HG02973 (cell line): ENCODE results near the gene DOK4.
"Not testable (repeated sequence)": the region's sequence is repeated elsewhere in the genome, so short reads cannot be mapped to it uniquely, and the experiment has no call there.

ENCODE experiments used
- ATAC-seq: cut with Tn5 transposase; IDR thresholded peaks from one replicate; pipeline ENCODE4 v1.9.1; 2021; ENCODE audit warnings: moderate library complexity; ENCODE audit not compliant: unreplicated experiment

DOK4 gene

DNA sequence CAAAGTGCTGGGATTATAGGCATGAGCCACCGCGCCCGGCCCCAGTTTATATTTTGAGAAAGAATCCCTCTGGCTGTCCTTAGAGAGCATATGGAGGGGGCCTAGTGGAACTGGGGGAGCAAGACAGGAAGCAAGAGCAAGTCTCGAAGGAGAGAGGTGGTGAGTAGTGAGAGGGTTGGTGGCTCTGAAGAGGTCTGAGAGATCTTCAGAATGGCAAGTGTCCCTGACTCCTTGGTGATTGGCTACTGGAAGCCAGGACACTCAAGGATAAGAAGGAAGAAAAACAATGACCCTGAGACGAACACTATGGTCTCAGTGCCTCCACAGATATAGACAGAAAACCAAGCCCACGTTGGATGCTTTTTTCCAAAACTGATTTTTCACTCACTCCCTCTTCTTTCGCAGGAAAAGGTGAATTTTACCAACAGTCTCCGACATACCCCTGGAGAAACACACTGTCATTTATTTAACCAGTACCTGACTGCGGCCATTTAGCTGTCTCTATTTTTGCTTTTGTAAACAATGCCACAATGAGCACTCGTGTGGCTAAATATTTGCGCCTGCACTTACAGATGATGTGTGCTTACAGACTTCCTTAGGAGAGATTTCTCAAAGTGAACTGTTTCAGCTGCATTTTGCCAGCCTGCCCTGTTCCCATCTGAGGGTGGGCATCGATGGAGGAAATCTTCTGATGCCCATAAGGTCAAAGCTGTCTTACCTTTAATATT is 15.9 kb upstream of the DOK4 start:
- no peak for ATAC-seq

DNA sequence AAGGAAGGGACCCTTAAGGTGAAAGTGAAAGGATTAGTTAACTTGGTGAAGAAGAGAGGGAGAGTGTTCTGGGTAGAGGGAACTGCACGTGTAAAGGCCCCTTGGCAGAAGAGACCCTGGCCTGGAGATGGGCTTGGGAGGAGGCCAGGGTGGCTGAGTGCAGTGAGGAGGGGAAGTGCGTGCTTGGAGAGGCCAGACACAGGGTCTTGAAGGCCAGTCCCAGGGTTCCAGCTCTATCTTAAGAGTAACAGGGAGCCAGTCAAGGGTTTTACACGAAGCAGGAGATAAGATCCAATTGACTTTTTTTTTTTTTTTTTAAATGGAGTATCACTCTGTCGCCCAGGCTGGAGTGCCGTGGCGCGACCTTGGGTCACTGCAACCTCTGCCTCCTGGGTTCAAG is 15.2 kb upstream of the DOK4 start:
- no peak for ATAC-seq

DNA sequence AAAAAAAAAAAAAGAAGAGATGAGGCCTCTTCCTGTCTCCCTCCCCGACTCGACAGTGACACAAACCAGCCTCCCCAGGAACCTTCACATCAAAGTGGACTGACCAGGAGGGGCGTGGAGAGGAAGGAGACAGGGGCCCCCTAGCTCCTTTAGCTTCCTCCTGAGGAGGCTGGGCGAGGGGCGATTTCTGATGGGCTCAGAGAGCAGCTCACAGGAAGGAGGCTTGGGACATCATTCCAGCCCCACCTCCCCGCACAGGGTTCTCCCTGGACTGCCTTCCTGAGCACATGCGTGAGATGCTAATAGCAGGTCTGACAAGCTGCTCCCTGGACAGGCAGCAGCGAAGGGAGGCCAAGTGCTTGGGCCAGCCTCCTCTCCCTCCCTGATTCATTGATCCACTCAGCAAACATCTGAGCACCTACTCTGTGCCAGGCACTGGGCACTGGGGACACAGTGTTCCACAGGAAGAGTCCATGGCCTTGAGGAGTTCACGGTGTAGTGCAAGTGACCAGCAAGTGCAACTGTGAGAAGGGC is 14.4 kb upstream of the DOK4 start:
- no peak for ATAC-seq

DNA sequence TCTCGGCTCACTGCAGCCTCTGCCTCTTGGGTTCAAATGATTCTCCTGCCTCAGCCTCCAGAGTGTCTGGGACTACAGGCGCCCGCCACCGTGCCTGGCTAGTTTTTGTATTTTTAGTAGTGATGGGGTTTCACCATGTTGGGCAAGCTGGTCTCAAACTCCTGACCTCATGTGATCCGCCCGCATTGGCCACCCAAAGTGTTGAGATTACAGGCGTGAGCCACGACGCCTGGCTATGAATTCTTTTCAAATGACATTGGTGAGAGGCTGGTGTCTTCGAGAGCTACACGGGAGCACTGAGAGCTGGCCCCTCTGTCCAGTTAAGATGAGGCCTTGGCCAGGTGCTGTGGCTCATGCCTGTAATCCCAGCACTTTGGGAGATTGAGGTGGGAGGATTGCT is 13.6 kb upstream of the DOK4 start:
- ATAC-seq, result not testable (repeated sequence)

DNA sequence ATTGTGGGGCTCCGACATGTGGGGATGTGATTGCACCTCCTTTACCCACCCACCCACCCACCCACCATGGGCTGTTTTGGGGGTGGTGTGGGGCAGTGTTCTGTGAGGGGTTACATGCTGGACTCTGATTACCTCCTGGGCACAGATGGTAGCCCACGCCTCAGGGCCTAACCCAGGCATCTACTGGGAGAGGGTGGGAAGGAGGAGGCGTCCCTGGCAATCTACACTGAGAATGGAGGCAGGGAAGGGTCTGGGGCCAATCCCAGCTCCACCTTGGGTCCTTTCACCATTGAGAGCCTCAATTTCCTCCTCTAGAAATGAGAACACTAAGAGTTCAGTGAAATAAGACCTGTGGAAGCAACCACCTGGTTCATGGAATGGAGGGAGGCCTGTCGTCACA is 11.7 kb upstream of the DOK4 start:
- no peak for ATAC-seq

DNA sequence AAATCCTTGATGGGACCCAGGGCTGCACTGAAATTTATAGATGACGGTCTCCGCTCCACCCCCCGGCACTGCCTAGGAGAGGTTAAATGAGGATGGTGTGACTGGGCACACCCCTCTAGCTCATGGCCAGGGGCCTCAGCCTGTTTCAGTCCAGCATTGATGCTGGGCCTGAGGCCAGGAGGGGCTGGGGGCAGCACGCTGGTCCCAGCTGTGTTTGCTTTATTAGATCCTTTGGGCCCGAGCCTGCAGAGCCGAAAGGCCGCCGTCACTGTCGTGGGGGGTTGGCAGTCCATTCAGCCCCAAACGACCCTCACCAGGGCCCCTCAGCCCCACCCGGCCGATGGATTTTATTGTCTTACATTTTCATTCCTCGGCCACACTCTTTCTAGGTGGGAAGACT is 10.8 kb upstream of the DOK4 start:
- no peak for ATAC-seq

DNA sequence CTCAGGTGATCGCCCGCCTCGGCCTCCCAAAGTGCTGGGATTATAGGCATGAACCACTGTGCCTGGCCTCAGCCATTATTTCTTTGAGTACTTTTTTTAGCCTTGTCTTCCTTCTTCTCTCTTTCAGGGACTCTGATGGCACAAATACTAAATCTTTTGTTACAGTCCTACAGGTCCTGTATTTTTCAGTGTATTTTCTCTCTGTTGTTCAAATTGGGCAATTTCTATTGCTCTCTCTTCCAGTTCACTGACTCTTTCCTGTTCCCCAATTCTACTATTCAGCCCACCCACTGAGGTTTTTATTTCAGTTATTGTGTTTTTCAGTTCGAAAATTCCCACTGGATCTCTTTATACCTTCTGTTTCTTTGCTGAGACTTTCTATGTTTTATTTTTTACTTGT is 7.5 kb upstream of the DOK4 start:
- no peak for ATAC-seq

DNA sequence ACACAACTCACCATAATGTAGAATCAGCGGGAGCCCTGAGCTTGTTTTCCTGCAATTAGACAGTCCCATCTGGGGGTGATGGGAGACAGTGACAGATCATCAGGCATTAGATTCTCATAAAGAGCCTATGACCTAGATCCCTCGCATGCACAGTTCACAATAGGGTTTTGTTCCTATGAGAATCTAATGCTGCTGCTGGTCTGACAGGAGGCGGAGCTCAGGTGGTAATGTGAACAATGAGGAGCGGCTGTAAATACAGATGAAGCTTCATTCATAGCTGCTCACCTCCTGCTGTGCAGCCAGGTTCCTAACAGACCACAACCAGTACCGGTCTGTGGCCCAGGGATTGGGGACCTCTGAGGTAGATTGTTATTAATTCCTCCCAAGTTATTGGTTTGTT is 2.9 kb upstream of the DOK4 start:
- no peak for ATAC-seq

DNA sequence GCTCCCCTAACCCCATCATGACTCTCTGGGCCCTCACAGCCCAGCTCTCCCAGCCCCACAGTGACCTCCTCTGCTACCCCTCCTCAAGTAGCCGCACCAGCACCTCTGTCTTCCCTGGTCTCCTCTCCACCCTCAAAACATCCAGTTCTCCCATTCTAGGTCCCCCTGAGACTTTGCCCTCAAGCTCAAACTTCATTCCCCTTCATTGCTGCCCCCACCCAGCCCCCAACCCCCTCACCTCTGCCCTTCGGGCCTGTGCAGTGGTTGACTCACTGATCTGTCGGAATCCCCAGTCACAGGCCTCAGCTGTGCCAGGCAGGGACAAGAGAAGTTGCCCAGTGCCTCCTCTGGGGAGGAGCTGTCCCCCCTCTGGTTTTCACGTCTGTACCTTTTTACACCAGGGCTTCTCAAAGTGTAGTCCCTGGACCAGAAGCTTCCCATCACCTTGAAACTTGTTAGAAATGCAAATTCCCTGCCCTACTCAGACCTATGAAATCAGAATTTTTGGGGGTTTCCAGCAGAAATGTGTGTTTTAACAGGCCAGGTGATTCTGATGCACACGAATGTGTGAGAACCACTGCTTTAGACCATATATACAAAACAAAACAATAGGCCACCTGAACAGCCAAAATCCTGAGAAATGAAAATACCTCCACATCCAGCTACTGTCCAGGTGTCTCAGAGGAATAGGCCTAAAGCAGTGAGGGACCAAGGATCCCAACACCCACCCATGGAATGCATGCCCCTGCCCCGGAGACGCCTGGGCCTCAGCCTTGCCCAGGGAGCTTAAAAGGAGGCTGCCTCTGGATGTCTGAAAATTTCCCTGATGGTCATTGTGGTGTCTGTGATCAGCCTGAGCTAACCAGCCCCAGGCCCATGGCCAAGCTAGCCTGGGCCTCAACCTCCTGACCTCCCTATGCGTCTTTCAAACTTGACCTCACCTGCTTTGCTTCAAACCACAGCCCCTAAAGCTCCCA is 853 bp upstream of the DOK4 start:
- ATAC-seq, result no peak

DNA sequence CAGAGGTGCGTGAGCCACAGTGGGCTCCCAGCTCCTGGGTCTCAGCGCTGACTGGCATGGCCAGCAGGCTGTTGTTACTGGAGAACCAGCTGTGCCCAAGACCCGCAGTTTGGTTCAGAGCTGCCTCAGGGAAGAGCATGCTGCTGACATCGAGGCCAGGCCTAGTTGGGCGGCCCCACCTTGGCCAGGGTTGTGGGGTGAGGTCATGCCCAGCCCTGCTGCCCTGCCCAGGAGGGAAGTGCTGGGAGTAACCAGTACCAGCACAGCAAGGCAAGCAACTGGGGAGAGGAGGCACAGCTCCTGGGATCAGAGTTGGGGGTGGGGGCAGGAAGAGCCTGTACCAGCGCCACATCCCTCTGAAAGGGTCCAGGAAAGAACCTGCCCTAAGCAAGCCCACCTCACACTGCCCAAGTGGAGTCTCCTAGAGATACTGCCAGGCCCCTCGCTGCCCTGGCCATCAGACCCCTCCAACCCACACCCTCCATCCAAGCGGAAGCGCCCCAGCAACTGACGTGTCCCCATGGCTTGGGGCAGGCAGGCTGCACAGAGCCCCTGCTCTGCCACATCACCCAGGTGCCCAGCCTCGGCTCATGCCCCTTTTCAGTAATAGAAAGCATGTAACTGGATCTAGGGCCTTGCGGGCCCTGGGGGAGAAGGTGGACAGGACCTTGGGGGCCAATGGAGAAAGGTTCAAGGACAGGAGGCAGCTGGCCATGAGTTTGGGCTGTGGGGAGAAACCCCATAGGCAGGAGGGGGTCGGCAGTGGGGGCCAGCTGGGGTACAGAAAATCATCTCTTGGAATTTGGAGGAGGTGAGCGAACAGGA is 990 bp downstream of the DOK4 start:
- no peak for ATAC-seq

DNA sequence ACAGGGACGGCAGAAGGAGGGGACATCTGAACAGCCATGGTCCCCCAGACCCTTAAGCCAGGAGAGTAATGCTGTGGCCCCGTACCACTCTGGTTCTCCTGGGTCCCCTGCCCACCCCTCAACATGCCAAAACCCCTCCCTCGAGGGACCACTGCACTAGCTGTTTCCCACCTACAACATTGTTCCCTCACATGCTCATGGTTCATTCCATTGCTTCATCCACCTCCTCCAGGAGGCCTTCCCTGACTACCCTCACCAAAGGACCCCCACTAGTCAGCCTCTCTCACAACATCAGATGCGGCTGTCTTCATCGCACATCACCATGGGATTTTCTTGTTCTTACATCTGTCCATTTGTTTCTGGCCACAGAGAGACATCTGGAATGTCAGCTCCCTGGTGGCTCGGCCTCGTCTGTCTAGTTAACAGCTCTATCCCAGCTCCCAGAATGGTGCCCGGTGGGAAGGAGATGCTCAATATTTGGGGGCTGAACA is 1.7 kb downstream of the DOK4 start:
- ATAC-seq, result no peak

DNA sequence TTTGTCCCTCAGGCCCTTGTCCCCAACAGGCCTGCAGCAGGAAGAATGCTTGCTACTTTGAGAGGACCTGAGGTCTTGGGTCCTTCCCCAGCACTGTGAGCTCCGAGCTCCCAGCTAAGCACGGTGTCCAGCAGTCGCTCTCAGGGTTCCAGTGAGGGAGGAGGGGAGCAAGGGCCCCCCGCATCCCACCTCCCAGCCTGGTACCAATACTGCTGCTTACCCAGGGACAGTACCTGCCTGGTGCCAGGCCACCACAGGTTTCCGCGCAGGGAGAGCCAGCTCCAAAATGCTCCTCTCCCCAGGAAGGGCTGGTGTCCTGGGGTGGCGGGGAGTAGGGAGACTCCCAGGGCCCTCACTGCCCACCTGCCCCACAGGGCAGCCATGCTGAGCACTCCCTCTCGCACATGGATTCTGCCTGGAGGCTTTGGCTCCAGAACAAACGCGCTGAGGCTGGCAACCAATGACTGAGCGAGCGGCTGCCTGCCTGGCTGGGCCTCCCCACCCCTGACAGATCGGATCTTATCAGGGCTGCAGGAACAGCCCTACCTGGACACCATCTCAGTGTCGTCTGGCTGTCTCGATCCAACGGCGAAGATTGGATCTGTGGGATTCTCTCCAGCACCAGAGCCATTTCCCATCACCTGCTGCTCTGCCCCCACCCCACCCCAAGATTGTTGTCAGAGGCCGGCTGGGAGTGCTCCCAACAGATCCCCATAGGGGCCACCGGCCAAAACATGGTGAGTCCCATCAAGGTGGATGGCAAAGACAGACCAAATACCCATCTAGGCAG is 2.4 kb downstream of the DOK4 start:
- ATAC-seq, result no peak

DNA sequence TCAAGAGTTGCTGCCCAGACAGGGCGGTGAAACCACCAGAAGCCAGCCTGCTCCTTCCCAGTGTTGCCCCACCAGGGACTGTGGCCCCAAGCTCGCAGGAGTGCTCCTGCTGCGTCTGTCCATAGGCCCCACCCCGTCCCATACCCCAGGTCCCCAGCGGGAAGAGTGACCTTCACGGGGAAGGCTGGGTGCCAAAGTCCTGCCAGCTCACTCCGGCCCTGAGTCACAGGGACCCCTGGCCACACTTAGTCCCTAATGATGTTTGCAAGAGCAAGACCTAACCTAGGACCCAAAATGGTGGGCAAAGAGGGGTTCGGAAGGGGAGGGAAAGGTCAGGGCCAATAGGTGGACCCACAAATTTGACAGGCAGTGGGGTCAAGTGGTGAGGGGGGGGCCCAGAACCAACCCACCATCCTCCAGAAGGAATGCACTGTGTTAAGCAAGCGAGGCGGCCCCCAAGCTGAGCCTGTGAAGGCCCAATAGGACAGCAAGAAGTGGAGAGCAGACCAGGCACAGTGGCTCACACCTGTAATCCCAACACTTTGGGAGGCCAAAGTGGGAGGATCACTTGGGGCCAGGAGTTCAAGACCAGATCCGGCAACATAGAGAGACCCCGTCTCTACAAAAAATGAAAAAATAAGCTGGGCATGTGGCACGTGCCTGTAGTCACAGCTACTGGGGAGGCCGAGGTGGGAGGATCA is 3.3 kb downstream of the DOK4 start:
- ATAC-seq, result no peak

DNA sequence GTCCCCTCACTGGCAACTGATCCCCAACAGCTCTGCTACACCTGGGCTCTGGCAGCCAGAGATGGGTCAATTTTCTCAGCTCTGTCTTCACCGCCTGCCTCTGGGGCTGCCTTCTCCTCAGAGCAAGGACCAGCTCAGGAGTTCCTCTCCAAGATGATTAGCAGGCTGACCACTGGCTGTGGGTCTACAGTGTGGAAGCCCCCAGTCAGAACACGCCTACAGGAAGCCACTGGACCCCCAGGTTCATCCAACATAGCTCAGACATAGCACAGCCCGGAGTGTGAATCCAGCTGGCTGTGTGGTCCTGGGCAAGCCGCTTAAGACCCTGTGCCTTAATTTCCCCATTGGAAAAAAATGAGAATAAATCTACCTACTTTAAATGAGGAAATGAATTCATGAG is 4.9 kb downstream of the DOK4 start:
- no peak for ATAC-seq

DNA sequence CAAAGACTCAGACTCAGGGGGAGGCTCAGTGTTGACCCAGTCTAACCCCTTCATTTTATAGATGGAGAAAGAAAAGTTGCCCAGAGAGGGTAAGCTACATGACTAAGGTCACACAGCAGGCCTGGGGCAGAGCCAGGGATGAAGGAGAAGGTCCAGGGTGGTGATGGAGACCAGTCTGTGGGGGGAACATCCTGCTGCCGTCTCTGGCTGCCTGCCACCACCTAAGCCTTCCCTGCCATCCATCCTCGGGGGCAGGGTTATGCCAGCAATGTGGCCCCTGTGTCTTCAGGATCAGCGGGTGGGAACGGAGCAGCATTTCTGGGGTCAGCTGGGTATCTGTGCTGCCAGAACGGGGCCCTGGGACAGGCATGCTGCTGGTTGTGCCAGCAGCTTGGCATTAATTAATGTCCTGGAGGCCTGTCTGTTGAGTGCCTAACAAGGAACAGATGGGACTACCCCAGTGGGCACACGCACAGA is 5.5 kb downstream of the DOK4 start:
- no peak for ATAC-seq

DNA sequence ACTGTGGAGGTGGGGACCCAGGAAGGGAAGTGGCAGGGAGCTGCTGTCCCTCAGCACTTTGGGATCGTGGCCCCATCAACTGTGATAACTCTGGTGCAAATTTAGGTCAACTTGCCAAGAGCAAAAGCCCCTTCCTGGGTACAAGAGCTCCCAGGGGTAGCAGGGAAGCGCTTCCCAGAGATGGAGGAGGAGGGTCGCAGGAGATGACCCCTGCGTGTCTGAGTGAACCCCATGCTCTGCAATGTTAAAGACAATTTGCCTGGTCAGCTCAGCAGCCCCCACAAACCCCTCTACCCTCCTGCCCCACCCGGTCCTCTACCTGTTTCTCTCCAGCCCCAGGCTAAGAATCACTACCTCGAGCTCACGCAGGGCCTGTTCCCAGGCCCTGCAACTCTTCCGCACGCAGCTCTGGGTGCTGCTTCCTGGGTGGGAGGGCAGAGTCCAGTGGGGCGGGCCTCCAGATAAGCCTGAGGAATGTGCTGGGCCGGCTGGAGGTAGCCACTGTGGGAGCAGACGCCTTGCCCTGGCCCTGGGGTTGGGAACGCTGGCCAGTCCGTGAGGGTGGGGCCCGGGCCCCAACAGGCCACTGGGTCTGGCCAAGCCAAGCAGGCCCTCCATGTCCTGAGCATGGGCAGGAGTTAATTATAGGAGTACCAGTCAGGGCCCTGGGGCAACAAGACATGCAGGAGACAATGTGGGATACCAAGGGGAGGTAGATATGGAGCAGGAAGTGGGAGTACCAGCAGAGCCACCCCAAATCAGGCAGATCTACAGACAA is 6.1 kb downstream of the DOK4 start:
- no peak for ATAC-seq

DNA sequence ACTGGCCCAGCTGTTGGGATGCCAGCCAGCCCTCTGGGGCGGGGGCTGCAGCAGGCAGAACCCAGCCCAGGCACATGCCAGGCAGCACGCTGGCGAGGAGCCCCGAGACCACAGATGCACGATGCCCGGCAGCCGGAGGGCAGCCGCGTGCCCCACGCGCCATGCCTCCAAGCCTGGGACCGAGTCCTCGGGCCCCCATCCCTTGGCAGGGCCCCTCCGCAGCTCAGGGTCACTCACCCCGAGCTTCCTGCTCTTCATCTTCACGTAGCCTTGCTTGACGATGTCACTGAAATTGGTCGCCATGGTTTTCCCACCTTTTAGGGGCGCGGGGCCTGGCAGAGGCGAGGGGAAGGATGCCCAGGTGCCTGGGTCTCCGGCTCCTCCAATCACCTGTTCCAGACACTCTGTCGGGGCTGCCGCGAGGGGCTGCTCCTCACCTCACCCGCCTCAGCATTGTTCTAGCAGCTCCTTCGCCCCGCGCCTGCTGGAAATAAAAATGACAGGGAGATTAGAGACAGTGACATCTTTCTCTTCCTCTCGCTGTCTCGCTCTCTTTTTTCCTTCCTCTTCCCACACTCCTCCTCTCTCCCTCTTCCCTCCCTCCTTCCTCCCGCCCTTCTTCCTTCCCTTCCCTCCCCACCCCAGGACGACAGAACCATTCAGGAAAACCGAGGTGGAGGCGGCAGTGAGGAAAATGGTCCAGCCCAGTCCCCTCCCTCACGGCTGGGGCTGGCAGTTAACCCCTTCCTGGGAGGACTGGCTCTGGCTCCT is 6.9 kb downstream of the DOK4 start:
- no peak for ATAC-seq
